M059J (cell line): ENCODE measurements around the gene SSH2. TPM values are rescaled to one million over a fixed set of nuclear protein-coding genes. Genes with fewer than 3 reads are reported as not detected.
"Not testable (repeated sequence)": the region's sequence is repeated elsewhere in the genome, so short reads cannot be mapped to it uniquely, and the experiment has no call there.

Experiments
- DNase-seq: peaks from one replicate; pipeline ENCODE4 v3.0.0-alpha.2; 2012; ENCODE audit warnings: low read depth
- total RNA-seq: library from RNA; depleted of rRNA; stranded (reverse); fragments of >200 nt; shearing (Covaris generic); gene quantifications from 2 replicates; pipeline ENCODE4 v1.2.3, GENCODE V29; 2014

The SSH2 gene
- total RNA-seq, 1 experiment from 2014 or later = 16.7 TPM

GRCh38 chr17:29836643-29837042, 93.4 kb downstream of the SSH2 start:
- peak; percentile 56 for DNase-seq

GRCh38 chr17:29835435-29836351, 94.3 kb downstream of the SSH2 start:
- peak; percentile 52 for DNase-seq

- DNase-seq = no peak
Observed at GRCh38 chr17:29833801-29834200, 96.2 kb downstream of the SSH2 start.

- DNase-seq = no peak
Observed at GRCh38 chr17:29828676-29829284, 101.2 kb downstream of the SSH2 start.

- DNase-seq = no peak
Observed at GRCh38 chr17:29827179-29827578, 102.8 kb downstream of the SSH2 start.

- DNase-seq = no peak
Observed at GRCh38 chr17:29826114-29826692, 103.8 kb downstream of the SSH2 start.

- no peak for DNase-seq
Observed at GRCh38 chr17:29825604-29826003, 104.4 kb downstream of the SSH2 start.

- DNase-seq = no peak
Observed at GRCh38 chr17:29821897-29822296, 108.1 kb downstream of the SSH2 start.

GRCh38 chr17:29820425-29820824, 109.6 kb downstream of the SSH2 start:
- no peak for DNase-seq

GRCh38 chr17:29807520-29808361, 122.3 kb downstream of the SSH2 start:
- peak; percentile 67 for DNase-seq

- DNase-seq = no peak
Observed at GRCh38 chr17:29802246-29802645, 127.8 kb downstream of the SSH2 start.

- DNase-seq = no peak
Observed at GRCh38 chr17:29800457-29800856, 129.6 kb downstream of the SSH2 start.

GRCh38 chr17:29796652-29797051, 133.4 kb downstream of the SSH2 start:
- no peak for DNase-seq

- DNase-seq = no peak
Observed at GRCh38 chr17:29793501-29793900, 136.5 kb downstream of the SSH2 start.

- DNase-seq = no peak
Observed at GRCh38 chr17:29791336-29792080, 138.5 kb downstream of the SSH2 start.

- no peak for DNase-seq
Observed at GRCh38 chr17:29789196-29790170, 140.5 kb downstream of the SSH2 start.

- DNase-seq = no peak
Observed at GRCh38 chr17:29787995-29788394, 142.0 kb downstream of the SSH2 start.

GRCh38 chr17:29782917-29783316, 147.1 kb downstream of the SSH2 start:
- DNase-seq = no peak

- not testable (repeated sequence) for DNase-seq
Observed at GRCh38 chr17:29779812-29780190, 150.2 kb downstream of the SSH2 start.
